H1 (cell line): Measurements from ENCODE around the gene CNIH3. TPM values are rescaled to one million over a fixed set of nuclear protein-coding genes. Genes with fewer than 3 reads are reported as not detected.

Source experiments
- SIX5 ChIP-seq: IDR thresholded peaks from 2 replicates; pipeline ENCODE4 v1.6.1; 2011; ENCODE audit warnings: mild to moderate bottlenecking, low read depth, low read length
- TAF7 ChIP-seq: optimal IDR thresholded peaks from 2 replicates; pipeline ENCODE3; 2011; ENCODE audit warnings: low read depth, mild to moderate bottlenecking, inconsistent platforms, low read length, moderate library complexity, borderline replicate concordance
- polyA plus RNA-seq, 7 experiments: library from polyadenylated mRNA; depleted of rRNA in 3 of 7; stranded (reverse) in 5 of 7; unstranded in 2 of 7; fragments of >200 nt in 5 of 7; fragments of 200-250 nt in 2 of 7; gene quantifications; 1 replicate in 5 of 7; 2 replicates in 1 of 7; 4 replicates in 1 of 7; pipeline versions ENCODE4 v1.2.1 to v1.2.3, GENCODE V29; 2011 to 2013; ENCODE audit warnings: missing spikeins in 2 of 7, mixed read lengths in 2 of 7
- total RNA-seq: library from RNA; stranded (reverse); fragmentation: NEBNext Ultra II Directional; extraction: Animal tissue kit (Norgen Biotek cat#: 25700); gene quantifications from 2 replicates; pipeline ENCODE4 v1.2.1, GENCODE V29; 2021

CNIH3 gene
- total and polyA plus RNA-seq, 2 of the 8 experiments (the other 6 are each of a cell fraction or from before 2014, with no cell fraction given) = 3.7 to 5.6 TPM

DNA sequence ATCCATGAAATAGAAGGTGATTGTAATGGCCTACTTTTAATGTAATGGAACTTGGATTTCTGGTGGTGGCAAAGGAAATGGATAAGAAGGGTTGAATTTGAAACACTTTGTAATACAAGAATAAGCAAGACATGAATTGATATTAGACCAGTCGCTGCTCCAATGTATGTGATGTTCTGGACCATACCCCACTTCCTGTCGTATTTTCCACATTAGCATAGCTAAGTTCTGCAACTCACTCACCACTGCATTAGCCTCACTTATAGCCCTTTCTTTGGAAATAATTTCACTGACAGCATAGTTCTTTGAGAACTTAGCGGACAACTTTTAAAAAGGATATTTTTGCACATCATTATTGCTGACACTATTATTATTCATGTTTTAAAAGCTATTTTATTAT, 32.3 kb upstream of the CNIH3 start (continued):
- TF ChIP-seq TAF7 (no peak), SIX5 (no peak)
- TF ChIP-seq, all 59 proteins: peak for 0
